ENCODE results near the gene ERF.

DNA sequence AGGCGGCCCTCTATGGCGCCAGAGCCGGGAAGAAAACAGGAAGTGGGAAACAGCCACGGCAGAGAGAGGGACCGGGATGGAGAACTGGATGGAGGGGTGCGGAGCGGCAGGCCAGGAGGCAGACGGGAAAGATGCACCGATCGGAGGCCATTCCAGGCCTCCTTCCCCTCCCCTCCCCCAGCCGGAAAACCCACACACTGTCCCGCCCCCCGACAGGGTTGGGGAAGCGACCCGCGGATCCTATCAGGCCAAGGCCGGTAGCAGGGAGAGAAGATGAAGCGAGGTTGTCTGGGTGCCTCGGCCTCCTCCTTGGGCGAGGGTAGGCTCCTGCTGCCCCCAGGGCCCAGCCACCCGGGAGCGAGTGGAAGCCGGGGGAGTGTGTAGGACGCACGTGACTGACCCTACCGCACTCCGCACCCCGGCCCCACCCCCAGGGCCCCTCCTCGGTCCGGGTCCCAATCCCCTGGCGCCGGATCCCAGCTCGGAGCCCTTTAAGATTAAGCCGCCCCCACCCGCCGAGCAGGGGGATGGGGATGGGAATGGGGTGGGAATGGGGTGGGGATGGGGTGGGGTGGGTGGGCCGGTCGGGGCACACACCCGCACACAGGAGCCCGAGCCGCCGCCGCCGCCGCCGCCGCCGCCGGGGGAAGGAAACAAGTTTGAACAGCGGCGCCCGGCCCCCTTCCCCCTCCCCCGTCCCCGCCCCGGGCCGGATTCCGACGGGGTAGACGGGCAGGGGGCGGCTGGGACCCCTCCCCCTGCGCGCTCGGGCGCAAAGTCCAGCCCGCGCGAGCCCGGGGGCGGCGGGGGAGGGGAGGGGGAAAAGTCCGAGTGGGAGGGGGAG is 1.5 kb downstream of the ERF start:
- TF ChIP-seq, protein P1, sequence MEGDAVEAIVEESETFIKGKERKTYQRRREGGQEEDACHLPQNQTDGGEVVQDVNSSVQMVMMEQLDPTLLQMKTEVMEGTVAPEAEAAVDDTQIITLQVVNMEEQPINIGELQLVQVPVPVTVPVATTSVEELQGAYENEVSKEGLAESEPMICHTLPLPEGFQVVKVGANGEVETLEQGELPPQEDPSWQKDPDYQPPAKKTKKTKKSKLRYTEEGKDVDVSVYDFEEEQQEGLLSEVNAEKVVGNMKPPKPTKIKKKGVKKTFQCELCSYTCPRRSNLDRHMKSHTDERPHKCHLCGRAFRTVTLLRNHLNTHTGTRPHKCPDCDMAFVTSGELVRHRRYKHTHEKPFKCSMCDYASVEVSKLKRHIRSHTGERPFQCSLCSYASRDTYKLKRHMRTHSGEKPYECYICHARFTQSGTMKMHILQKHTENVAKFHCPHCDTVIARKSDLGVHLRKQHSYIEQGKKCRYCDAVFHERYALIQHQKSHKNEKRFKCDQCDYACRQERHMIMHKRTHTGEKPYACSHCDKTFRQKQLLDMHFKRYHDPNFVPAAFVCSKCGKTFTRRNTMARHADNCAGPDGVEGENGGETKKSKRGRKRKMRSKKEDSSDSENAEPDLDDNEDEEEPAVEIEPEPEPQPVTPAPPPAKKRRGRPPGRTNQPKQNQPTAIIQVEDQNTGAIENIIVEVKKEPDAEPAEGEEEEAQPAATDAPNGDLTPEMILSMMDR (conservative IDR thresholded peaks at IDR 0.05; ENCODE audit: low read depth, low read length): no peak
- TF ChIP-seq EZH2 (IDR thresholded peaks at IDR 0.05; ENCODE audit: low read length, unreplicated experiment): no peak

Measured in PC-3 (cell line).